CD1c-positive myeloid dendritic cell (primary cell): Measurements from ENCODE around the gene OGDH.

ENCODE experiments used
- DNase-seq: peaks from one replicate; pipeline ENCODE4 v3.0.0-alpha.2; 2016; ENCODE audit errors: extremely low spot score

OGDH gene

GRCh38 chr7:44618045-44618444, 11.6 kb downstream of the OGDH start:
- no peak for DNase-seq

DNA sequence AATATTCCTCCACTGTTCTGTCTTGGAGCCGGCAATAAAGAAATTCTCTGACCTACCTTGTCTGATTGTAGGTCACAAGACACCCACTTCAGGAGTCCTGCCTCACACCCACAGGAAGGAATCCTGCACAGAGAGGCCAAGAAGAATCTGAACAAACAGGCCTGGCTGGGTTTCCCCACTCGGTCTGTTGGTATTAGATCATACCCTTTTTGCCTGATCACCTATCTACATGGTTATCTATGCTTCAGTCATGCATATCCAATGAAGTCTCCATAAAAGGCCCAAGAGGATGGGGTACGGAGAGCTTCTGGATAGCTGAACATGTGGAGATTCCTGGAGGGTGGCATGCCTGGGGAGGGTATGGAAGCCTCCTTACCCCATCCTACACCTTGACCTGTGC, 12.3 kb downstream of the OGDH start:
- no peak for DNase-seq

DNA sequence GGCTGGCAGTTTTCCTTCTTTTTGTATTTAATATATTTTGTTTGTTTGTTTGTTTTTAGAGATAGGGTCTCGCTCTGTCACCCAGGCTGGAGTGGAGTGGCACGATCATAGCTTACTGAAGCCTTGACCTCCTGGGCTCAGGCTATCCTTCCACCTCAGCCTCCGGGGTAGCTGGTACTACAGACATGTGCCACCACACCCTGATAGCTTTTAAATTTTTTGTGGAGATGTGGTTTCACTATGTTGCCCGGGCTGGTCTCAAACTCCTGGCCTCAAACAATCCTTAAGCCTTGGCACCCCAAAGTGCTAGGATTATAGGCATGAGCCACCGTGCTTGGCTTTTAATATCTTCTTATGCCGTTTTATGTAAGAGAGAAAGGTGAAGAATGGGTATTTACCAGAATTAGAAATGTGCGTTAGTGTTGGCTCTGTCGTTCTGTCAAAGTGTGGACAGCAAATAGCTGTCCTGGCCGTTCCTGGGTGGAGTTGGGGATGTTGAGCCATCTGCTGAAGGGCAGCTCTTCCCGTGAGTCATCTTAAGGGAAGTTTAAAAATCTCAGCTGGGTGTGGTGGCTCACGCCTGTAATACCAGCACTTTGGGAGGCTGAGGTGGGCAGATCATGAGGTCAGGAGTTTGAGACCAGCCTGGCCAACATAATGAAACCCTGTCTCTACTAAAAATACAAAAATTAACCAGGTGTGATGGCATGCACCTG, 14.8 kb downstream of the OGDH start:
- peak; percentile 79 for DNase-seq

GRCh38 chr7:44621750-44622103, 15.3 kb downstream of the OGDH start:
- DNase-seq, result no peak

DNA sequence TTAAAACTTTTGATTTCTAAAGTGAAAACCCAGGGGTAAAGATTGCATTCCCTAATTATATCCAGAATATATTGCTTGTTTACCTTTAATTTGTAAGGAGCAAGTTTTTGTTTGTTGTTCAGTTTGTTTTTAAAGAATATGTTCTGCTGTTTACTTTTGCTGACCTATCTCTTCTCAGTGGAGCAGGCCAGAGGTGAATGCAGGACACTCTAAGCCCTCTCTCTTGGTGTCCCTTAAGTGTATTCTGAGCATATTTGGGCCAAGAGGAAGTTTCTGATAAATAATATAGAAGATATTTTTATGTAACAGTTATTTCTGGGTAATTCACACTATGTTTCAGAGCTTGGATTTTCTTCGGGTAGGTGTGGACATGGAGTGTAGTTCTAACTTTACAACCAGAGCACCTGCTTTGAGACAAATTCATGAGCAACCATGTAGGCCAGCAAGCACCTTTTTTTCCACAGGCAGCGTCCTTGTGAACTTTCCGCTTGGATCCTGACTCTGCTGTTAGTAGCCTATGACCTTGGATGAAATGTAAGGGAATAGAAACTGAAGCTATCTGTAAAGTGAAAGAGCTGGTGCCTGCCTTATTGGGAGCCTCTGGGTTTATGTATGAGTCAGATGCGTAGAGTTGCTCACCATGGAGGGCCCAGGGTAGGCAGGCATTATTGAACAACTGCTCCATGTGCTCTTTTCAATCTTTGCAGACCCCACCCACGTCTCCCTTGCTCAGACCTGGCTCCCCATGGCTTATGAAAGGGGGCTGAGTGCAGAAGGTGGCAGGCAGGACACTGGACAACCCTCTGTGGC, 16.1 kb downstream of the OGDH start:
- DNase-seq, result peak; percentile 34

DNA sequence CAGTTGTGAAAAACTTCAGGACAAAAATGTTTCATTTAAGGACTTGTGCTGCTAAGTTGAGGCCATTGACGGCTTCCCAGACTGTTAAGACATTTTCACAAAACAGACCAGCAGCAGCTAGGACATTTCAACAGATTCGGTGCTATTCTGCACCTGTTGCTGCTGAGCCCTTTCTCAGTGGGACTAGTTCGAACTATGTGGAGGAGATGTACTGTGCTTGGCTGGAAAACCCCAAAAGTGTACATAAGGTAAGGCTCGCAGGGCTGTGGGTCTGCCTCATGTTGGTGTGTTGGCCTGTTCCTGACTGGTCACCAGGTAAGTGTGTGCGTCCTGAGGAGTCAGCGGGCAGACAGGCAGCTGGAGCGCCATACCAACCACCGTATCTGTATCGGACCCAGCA, 17.9 kb downstream of the OGDH start:
- DNase-seq, result no peak

GRCh38 chr7:44625526-44626471, 19.4 kb downstream of the OGDH start:
- DNase-seq, result no peak

DNA sequence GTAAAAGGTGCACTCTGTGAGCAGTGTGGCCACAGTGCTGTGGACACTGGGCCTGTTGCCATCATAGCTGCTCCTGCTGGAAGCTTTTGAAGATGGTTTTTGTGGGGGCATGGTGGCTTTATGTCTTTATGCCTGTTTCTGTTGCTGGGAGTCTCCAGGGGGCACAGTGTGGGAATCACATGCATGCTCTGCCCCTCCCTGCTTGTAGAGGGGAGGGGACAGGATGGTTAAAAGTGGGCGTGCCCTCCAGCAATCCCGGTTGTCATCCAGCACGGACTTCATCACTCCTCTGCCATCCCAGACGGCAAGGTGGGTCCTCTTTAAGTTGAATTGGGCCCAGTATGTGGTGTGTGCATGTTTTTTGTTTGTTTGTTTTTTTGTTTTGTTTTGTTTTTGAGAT, 20.2 kb downstream of the OGDH start:
- no peak for DNase-seq

DNA sequence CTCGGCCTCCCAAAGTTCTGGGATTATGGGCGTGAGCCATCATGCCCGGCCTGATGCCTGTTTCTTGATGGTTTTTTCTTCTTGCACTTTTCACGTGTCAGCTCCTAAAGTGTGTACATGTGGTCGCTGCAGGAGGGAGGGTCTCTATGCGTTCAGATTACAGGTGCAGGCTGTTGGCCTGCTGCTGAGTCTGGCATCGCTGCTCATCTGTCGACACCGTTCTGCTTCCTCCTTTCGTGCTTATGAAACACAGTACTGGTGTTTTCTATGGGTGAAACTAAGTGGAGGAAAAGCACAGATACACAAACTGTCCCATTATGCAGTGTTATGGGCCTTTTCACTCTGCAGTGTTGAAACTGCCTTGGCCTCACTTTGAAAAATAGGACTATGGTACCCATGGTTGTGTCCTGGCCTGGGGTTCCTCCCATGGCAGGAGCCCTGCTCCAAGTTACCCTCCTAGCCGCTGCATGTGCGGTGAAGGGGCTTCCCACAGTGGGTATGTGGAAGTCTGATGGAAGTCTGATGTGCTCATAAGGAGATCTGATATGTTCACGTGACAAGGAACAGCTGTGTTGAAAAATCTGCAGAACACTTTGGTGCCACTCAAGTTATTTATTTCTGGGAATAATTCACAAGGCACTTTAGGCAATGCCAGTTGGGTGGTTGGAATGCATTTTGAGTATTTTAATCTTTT, 23.5 kb downstream of the OGDH start:
- DNase-seq, result peak; percentile 33

- DNase-seq, result no peak
These were observed 24.5 kb downstream of the OGDH start for GRCh38 chr7:44630792-44631457.

GRCh38 chr7:44631458-44632115, 25.2 kb downstream of the OGDH start:
- peak; percentile 18 for DNase-seq

- DNase-seq, result no peak
These were observed 25.8 kb downstream of the OGDH start for GRCh38 chr7:44632196-44632595.

GRCh38 chr7:44633254-44634186, 27.1 kb downstream of the OGDH start:
- peak; percentile 74 for DNase-seq

DNA sequence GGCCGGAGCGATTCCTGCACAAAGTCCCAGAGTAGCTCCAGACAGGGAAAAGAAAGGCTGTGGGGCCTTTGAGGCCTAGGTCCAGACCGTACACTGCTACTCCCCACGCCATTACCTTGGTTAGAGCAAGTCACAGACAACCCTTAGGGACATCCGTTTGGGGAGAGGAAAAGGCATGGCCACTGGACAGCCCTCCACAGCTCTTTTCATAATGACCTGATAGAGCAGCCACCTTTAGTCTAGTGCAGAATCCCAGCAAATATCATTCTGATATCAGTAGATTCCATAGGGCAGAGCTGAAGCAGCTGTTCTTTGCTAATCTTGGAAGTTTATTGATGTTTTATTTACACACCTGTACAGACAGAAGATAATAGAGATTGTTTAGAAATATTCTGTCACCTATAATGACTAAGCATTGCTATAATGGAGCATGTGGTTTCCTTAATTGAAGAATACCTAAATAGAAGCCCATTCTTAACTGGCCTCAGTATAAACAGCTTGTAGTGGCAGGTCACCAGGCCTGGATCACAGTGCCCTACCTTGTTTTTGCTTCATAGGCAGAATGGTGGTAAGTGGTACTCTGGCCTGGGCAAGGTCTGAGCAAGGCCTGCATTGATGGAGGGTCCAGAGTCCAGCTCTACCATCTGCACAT, 27.9 kb downstream of the OGDH start:
- DNase-seq, result no peak

GRCh38 chr7:44634839-44635591, 28.6 kb downstream of the OGDH start:
- peak; percentile 49 for DNase-seq

GRCh38 chr7:44636041-44636584, 29.7 kb downstream of the OGDH start:
- DNase-seq, result no peak

GRCh38 chr7:44636926-44637325, 30.5 kb downstream of the OGDH start:
- DNase-seq, result no peak
